ENCODE results near the gene VPS54. TPM values are rescaled to one million over a fixed set of nuclear protein-coding genes. Genes with fewer than 3 reads are reported as not detected.

Gene VPS54
- total and polyA plus RNA-seq, 9 of the 15 experiments (the other 6 are each of a cell fraction or from before 2014, with no cell fraction given), result 4.9 to 23.2 (median 13.2) TPM

GRCh38 chr2:63888490-63889402, 130.5 kb downstream of the VPS54 start (continued):
- TF ChIP-seq CTCF (IDR thresholded peaks at IDR 0.05 in 2 of 3, conservative IDR thresholded peaks at IDR 0.05 in 1 of 3; ENCODE audit: insufficient read depth in 2 of 3, low read depth in 1 of 3, low read length in 3 of 3) (peak; percentile 72 to 83 (median 75)), ERF (CRISPR knock-in tag; IDR thresholded peaks at IDR 0.05) (no peak), NRF1 (conservative IDR thresholded peaks at IDR 0.05 in 1 of 2, IDR thresholded peaks at IDR 0.05 in 1 of 2) (no peak), ELK1 (CRISPR knock-in tag; IDR thresholded peaks at IDR 0.05) (no peak), NCOA1 (IDR thresholded peaks at IDR 0.05; ENCODE audit: low read depth) (no peak), ZSCAN29 (IDR thresholded peaks at IDR 0.05) (no peak), HMBOX1 (IDR thresholded peaks at IDR 0.05) (no peak), KHSRP (IDR thresholded peaks at IDR 0.05) (no peak), MECOM (CRISPR knock-in tag; IDR thresholded peaks at IDR 0.05) (no peak), NELFE (IDR thresholded peaks at IDR 0.05; ENCODE audit: insufficient read depth, insufficient read length) (no peak), ILF3 (IDR thresholded peaks at IDR 0.05; ENCODE audit: borderline replicate concordance) (no peak), GATA2 (CRISPR knock-in tag; IDR thresholded peaks at IDR 0.05) (no peak), JUNB (CRISPR knock-in tag; conservative IDR thresholded peaks at IDR 0.05) (no peak)

Data from K562 (cell line).